HepG2 (cell line): ENCODE measurements around the gene LMAN2L. TPM values are rescaled to one million over a fixed set of nuclear protein-coding genes. Genes with fewer than 3 reads are reported as not detected.

Source experiments
- ASH2L ChIP-seq: fragments of 300-600, 200-600 bp; sonication (generic); IDR thresholded peaks from 2 replicates; pipeline ENCODE4 v1.7.0; 2017; ENCODE audit warnings: low read depth, mild to moderate bottlenecking, moderate library complexity, mixed read lengths, low read length; ENCODE audit not compliant: insufficient read length
- GFI1 ChIP-seq: sonication (generic); formaldehyde crosslinking; IDR thresholded peaks from 2 replicates; pipeline ENCODE4 v1.5.0; 2020; ENCODE audit warnings: missing genetic modification reagents, mild to moderate bottlenecking, borderline replicate concordance
- GLI4 ChIP-seq: sonication (generic); formaldehyde crosslinking; IDR thresholded peaks from 2 replicates; pipeline ENCODE4 v1.5.1; 2020; ENCODE audit warnings: missing genetic modification reagents, mild to moderate bottlenecking, moderate library complexity, borderline replicate concordance
- HNRNPK ChIP-seq: fragments of 200-400 bp; formaldehyde crosslinking; IDR thresholded peaks from 2 replicates; pipeline ENCODE4 v1.6.1; 2018; ENCODE audit warnings: low read length, low read depth, moderate library complexity, mild to moderate bottlenecking; ENCODE audit not compliant: poor library complexity, severe bottlenecking
- ISL2 ChIP-seq: sonication (generic); formaldehyde crosslinking; IDR thresholded peaks from 2 replicates; pipeline ENCODE4 v1.5.0; 2020; ENCODE audit warnings: missing genetic modification reagents
- KDM5B ChIP-seq: sonication (generic); formaldehyde crosslinking; IDR thresholded peaks from 2 replicates; pipeline ENCODE4 v1.4.0; 2020; ENCODE audit warnings: missing genetic modification reagents, mild to moderate bottlenecking, borderline replicate concordance
- POGZ ChIP-seq: sonication (generic); formaldehyde crosslinking; IDR thresholded peaks from 2 replicates; pipeline ENCODE4 v1.4.0; 2020; ENCODE audit warnings: mild to moderate bottlenecking, missing genetic modification reagents
- RFX3 ChIP-seq: IDR thresholded peaks from 2 replicates; pipeline ENCODE4 v1.6.1; 2016; ENCODE audit warnings: missing biosample characterization, missing genetic modification reagents
- TOPORS ChIP-seq: sonication (generic); formaldehyde crosslinking; IDR thresholded peaks from 2 replicates; pipeline ENCODE4 v1.8.0; 2023; ENCODE audit warnings: mild to moderate bottlenecking, missing genetic modification reagents
- ZNF235 ChIP-seq: sonication (generic); formaldehyde crosslinking; IDR thresholded peaks from 2 replicates; pipeline ENCODE4 v1.8.1; 2023; ENCODE audit warnings: mild to moderate bottlenecking, missing genetic modification reagents, borderline replicate concordance
- ZNF30 ChIP-seq: sonication (generic); formaldehyde crosslinking; IDR thresholded peaks from 2 replicates; pipeline ENCODE4 v1.5.0; 2020; ENCODE audit warnings: mild to moderate bottlenecking, missing genetic modification reagents
- ZNF563 ChIP-seq: sonication (generic); formaldehyde crosslinking; IDR thresholded peaks from 2 replicates; pipeline ENCODE4 v1.8.0; 2022; ENCODE audit warnings: mild to moderate bottlenecking, moderate library complexity, missing genetic modification reagents
- ZNF569 ChIP-seq: sonication (generic); formaldehyde crosslinking; IDR thresholded peaks from 2 replicates; pipeline ENCODE4 v1.5.0; 2020; ENCODE audit warnings: mild to moderate bottlenecking, missing genetic modification reagents, moderate library complexity, borderline replicate concordance
- polyA plus RNA-seq, 8 experiments: library from polyadenylated mRNA; depleted of rRNA in 3 of 8; stranded (reverse) in 7 of 8; unstranded in 1 of 8; fragments of >200 nt; fragmentation: Illumina TruSeq in 4 of 8; extraction: Trizol in 4 of 8; gene quantifications; 2 replicates each; pipeline versions ENCODE4 v1.2.1 to v1.2.3, GENCODE V29; 2011 to 2016; ENCODE audit warnings: low read depth in 4 of 8, missing spikeins in 1 of 8, mixed read lengths in 1 of 8; ENCODE audit not compliant: insufficient read depth in 1 of 8
- total RNA-seq, 5 experiments: library from RNA; depleted of rRNA; stranded (reverse); fragments of >200 nt; fragmentation: Illumina TruSeq; extraction: Trizol; gene quantifications; 2 replicates each; pipeline ENCODE4 v1.2.3, GENCODE V29; 2016; ENCODE audit warnings: low read depth in 1 of 5
- TF ChIP-seq, protein P1 (sequence below): fragments of 450-650 bp; IDR thresholded peaks from 2 replicates; pipeline ENCODE4 v1.6.1; 2016
- TF ChIP-seq, protein P2 (sequence below): sonication (generic); formaldehyde crosslinking; IDR thresholded peaks from 2 replicates; pipeline ENCODE4 v1.4.0; 2020; ENCODE audit warnings: missing genetic modification reagents
- TF ChIP-seq, protein P3 (sequence below): sonication (generic); formaldehyde crosslinking; IDR thresholded peaks from 2 replicates; pipeline ENCODE4 v1.4.0; 2020; ENCODE audit warnings: mild to moderate bottlenecking, missing genetic modification reagents
- TF ChIP-seq, protein P4 (sequence below): IDR thresholded peaks from 2 replicates; pipeline ENCODE4 v1.6.1; 2016; ENCODE audit warnings: missing biosample characterization, missing genetic modification reagents, low read depth

Gene LMAN2L
- total and polyA plus RNA-seq, 2 of the 13 experiments (the other 11 are each of a cell fraction or from before 2014, with no cell fraction given): 39.1 to 57.9 TPM

DNA sequence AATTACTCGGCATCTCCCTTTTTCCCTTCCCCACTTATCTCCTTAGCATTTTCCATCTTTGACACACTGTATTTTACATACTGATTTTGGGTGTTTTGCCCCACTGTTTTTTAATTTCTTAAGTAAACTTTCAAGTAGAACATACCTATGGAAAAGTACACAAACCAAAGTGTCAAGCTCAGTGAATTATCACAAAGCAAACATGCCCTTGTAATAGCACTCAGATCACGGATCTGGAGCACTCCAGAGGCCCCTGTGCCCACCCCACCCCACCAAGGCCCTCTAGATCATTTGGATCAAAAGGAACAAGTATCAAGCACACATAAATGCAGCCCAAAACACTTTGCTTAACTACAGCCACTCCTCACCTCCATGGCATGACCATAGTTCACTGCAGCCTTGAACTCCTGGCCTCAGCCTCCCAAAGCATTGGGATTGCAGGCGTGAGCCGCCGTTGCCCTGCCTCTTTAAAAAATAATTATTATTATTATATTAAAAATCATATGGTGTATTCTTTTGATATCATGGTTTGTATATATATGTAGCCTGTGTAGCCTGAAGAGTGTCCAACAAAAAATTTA is 59.2 kb downstream of the LMAN2L start (continued):
- TF ChIP-seq, protein P1, sequence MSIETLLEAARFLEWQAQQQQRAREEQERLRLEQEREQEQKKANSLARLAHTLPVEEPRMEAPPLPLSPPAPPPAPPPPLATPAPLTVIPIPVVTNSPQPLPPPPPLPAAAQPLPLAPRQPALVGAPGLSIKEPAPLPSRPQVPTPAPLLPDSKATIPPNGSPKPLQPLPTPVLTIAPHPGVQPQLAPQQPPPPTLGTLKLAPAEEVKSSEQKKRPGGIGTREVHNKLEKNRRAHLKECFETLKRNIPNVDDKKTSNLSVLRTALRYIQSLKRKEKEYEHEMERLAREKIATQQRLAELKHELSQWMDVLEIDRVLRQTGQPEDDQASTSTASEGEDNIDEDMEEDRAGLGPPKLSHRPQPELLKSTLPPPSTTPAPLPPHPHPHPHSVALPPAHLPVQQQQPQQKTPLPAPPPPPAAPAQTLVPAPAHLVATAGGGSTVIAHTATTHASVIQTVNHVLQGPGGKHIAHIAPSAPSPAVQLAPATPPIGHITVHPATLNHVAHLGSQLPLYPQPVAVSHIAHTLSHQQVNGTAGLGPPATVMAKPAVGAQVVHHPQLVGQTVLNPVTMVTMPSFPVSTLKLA: no peak
- no peak for TF ChIP-seq GLI4 (CRISPR knock-in tag)
- TF ChIP-seq, protein P2, sequence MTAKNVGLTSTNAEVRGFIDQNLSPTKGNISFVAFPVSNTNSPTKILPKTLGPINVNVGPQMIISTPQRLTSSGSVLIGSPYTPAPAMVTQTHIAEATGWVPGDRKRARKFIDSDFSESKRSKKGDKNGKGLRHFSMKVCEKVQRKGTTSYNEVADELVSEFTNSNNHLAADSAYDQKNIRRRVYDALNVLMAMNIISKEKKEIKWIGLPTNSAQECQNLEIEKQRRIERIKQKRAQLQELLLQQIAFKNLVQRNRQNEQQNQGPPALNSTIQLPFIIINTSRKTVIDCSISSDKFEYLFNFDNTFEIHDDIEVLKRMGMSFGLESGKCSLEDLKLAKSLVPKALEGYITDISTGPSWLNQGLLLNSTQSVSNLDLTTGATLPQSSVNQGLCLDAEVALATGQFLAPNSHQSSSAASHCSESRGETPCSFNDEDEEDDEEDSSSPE: no peak
- no peak for TF ChIP-seq ZNF569 (CRISPR knock-in tag)
- no peak for TF ChIP-seq POGZ (CRISPR knock-in tag)
- no peak for TF ChIP-seq HNRNPK
- TF ChIP-seq ZNF30: no peak
- TF ChIP-seq TOPORS (CRISPR knock-in tag): no peak
- peak; percentile 48 for TF ChIP-seq GFI1 (CRISPR knock-in tag)
- TF ChIP-seq, protein P3, sequence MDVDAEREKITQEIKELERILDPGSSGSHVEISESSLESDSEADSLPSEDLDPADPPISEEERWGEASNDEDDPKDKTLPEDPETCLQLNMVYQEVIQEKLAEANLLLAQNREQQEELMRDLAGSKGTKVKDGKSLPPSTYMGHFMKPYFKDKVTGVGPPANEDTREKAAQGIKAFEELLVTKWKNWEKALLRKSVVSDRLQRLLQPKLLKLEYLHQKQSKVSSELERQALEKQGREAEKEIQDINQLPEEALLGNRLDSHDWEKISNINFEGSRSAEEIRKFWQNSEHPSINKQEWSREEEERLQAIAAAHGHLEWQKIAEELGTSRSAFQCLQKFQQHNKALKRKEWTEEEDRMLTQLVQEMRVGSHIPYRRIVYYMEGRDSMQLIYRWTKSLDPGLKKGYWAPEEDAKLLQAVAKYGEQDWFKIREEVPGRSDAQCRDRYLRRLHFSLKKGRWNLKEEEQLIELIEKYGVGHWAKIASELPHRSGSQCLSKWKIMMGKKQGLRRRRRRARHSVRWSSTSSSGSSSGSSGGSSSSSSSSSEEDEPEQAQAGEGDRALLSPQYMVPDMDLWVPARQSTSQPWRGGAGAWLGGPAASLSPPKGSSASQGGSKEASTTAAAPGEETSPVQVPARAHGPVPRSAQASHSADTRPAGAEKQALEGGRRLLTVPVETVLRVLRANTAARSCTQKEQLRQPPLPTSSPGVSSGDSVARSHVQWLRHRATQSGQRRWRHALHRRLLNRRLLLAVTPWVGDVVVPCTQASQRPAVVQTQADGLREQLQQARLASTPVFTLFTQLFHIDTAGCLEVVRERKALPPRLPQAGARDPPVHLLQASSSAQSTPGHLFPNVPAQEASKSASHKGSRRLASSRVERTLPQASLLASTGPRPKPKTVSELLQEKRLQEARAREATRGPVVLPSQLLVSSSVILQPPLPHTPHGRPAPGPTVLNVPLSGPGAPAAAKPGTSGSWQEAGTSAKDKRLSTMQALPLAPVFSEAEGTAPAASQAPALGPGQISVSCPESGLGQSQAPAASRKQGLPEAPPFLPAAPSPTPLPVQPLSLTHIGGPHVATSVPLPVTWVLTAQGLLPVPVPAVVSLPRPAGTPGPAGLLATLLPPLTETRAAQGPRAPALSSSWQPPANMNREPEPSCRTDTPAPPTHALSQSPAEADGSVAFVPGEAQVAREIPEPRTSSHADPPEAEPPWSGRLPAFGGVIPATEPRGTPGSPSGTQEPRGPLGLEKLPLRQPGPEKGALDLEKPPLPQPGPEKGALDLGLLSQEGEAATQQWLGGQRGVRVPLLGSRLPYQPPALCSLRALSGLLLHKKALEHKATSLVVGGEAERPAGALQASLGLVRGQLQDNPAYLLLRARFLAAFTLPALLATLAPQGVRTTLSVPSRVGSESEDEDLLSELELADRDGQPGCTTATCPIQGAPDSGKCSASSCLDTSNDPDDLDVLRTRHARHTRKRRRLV: no peak
- no peak for TF ChIP-seq ZNF235 (CRISPR knock-in tag)
- 0 out of 2 replicates have a peak, but pooled peaks have one; percentile 18 for TF ChIP-seq ISL2 (CRISPR knock-in tag)
- no peak for TF ChIP-seq ASH2L
- TF ChIP-seq KDM5B: no peak
- TF ChIP-seq RFX3 (CRISPR knock-in tag): no peak
- TF ChIP-seq ZNF563 (CRISPR knock-in tag): no peak
- TF ChIP-seq, protein P4, sequence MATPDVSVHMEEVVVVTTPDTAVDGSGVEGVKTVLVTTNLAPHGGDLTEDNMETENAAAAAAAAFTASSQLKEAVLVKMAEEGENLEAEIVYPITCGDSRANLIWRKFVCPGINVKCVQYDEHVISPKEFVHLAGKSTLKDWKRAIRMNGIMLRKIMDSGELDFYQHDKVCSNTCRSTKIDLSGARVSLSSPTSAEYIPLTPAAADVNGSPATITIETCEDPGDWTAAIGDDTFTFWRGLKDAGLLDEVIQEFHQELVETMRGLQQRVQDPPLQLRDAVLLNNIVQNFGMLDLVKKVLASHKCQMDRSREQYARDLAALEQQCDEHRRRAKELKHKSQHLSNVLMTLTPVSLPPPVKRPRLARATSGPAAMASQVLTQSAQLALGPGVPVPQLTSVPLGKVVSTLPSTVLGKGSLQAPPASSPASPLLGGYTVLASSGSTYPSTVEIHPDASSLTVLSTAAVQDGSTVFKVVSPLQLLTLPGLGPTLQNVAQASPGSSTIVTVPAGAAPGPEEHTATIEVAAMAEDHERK (CRISPR knock-in tag): no peak
